SU-DHL-6 (cell line): ENCODE data around the gene PRSS2.

Source experiments
- CTCF ChIP-seq: fragments of 200-600 bp; sonication (generic); IDR thresholded peaks from one replicate; pipeline ENCODE4 v1.5.1; 2017; ENCODE audit warnings: antibody characterized with exemption, mild to moderate bottlenecking, low read length, moderate library complexity; ENCODE audit not compliant: insufficient read depth, poor library complexity, severe bottlenecking
- EZH2phosphoT487 ChIP-seq: fragments of 200-600 bp; sonication (generic), shearing (Covaris generic); conservative IDR thresholded peaks from 2 replicates; pipeline ENCODE4 v1.6.1; 2018; ENCODE audit warnings: mild to moderate bottlenecking, antibody characterized with exemption, low read length, moderate library complexity, mixed read lengths

GRCh38 chr7:142806022-142806356, 35.2 kb downstream of the PRSS2 start:
- TF ChIP-seq CTCF (no peak), EZH2phosphoT487 (no peak)
